Lower lobe of right lung (tissue), 2 donors: ENCODE data around the gene GPR37. TPM values are rescaled to one million over a fixed set of nuclear protein-coding genes. Genes with fewer than 3 reads are reported as not detected.

Source experiments
- ATAC-seq, 2 donors: fragments of 200-7000 bp; cut with Tn5 transposase; one replicate each; pipeline ENCODE4 v1.9.1; 2020 to 2022; ENCODE audit warnings: mild to moderate bottlenecking in 2 of 2, moderate library complexity in 2 of 2
- DNase-seq: peaks from one replicate; pipeline ENCODE4 v3.0.0-alpha.2; 2020
- H3K27ac ChIP-seq: fragments of 200-600 bp; one replicate; pipeline ENCODE4 v1.8.0; 2022
- H3K27me3 ChIP-seq: fragments of 200-600 bp; one replicate; pipeline ENCODE4 v1.8.0; 2022; ENCODE audit warnings: low read depth
- H3K36me3 ChIP-seq: fragments of 200-600 bp; one replicate; pipeline ENCODE4 v1.8.0; 2022; ENCODE audit warnings: mild to moderate bottlenecking
- H3K4me1 ChIP-seq: fragments of 200-600 bp; one replicate; pipeline ENCODE4 v1.8.0; 2022
- H3K4me3 ChIP-seq: fragments of 200-600 bp; one replicate; pipeline ENCODE4 v1.8.0; 2022; ENCODE audit warnings: mild to moderate bottlenecking
- H3K9me3 ChIP-seq: fragments of 200-600 bp; one replicate; pipeline ENCODE4 v1.8.0; 2022
- intact Hi-C: fragments of 100-400 bp; cut with DNase I; formaldehyde crosslinking; loops from one replicate; pipeline ENCODE4 v1.11.0; 2022
- total RNA-seq: library from RNA; stranded (reverse); fragmentation: NEBNext Ultra II Directional; extraction: Animal tissue kit (Norgen Biotek cat#: 25700); gene quantifications from one replicate; pipeline ENCODE4 v1.2.1, GENCODE V29; 2021
- TF ChIP-seq, protein P1 (sequence below): fragments of 200-600 bp; IDR thresholded peaks from one replicate; pipeline ENCODE4 v1.8.0; 2022; ENCODE audit warnings: antibody characterized with exemption, mild to moderate bottlenecking
- donor health status: DM: no; HTN: yes; CAD: no; lungs with severe emphysema.

Gene GPR37
- total RNA-seq, 1 donor from 2014 or later: 0.59 TPM

DNA sequence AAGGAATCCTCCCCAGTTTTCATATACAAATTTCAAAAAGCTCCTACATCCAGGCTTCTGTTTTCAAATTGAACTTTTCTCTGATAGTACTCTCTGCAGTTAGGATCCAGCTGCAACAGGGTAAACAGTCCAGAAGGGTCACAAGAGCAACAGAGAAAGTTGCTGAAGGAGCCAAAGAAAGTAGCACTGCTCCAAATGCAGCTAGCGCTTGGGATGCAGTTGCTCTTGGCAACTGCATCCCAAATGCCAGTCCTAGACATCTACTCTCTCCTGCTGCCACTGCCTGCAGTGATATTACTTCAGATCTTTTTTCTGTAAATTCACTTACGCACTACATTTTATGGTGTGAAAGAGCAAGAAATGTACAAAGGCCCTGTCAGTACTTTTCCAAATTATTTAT is 14.6 kb downstream of the GPR37 start:
- Histone ChIP-seq H3K9me3 (no peaks in the 10 kb centered on the region), H3K4me1 (no peaks in the 10 kb centered on the region), H3K4me3 (no peak overlapping the region), H3K36me3 (no peaks in the 10 kb centered on the region), H3K27me3 (no peaks in the 10 kb centered on the region), H3K27ac (no peak overlapping the region)
- intact Hi-C loops: no loop called here
- no peak for ATAC-seq
- DNase-seq: no peak
- TF ChIP-seq, protein P1, sequence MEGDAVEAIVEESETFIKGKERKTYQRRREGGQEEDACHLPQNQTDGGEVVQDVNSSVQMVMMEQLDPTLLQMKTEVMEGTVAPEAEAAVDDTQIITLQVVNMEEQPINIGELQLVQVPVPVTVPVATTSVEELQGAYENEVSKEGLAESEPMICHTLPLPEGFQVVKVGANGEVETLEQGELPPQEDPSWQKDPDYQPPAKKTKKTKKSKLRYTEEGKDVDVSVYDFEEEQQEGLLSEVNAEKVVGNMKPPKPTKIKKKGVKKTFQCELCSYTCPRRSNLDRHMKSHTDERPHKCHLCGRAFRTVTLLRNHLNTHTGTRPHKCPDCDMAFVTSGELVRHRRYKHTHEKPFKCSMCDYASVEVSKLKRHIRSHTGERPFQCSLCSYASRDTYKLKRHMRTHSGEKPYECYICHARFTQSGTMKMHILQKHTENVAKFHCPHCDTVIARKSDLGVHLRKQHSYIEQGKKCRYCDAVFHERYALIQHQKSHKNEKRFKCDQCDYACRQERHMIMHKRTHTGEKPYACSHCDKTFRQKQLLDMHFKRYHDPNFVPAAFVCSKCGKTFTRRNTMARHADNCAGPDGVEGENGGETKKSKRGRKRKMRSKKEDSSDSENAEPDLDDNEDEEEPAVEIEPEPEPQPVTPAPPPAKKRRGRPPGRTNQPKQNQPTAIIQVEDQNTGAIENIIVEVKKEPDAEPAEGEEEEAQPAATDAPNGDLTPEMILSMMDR: no peak

DNA sequence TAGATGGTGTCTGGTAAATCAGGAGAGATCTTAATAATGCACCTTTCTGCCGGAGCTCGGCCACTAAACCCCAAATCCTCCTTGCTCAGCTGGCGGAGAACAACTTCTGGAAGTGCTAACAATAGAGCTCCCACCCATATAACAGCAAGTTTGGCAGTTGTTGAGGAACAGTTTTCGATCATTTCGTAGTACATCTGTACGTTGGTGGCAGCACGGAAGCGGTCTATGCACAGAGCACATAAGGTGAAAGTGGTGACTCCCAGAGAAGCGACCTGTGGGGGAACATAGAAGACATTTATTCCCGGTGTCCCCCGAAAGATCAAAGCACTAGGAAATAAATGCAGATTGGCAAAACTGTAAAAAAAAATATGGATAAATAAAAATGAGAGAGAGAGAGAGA is 18.5 kb downstream of the GPR37 start:
- intact Hi-C loops: no loop called here

DNA sequence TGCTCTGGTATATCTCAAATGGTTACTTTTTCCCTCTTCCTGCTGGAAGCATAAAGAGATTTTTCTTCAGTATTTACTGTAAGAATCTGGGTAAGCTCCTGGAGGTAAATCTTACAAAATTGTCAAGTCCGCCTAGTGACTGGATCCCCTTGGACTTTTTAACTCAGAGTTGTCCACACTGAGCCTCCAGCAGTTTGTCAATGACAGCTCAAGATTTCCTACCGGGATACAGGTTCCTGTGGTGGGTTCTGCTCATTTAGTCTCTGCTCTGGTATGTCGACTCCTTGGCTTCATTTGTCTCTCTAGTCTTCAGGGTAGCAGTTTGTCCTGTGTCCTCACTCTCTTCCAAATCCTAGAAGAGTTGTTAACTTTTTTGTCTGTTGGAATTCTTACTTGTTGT is 27.0 kb downstream of the GPR37 start:
- intact Hi-C loops: no loop called here
- no peaks in the 10 kb centered on the region for H3K9me3 ChIP-seq
- H3K36me3 ChIP-seq: no peaks in the 10 kb centered on the region
- TF ChIP-seq, protein P1: no peak
- no peak overlapping the region for H3K27ac ChIP-seq
- no peaks in the 10 kb centered on the region for H3K4me1 ChIP-seq
- H3K27me3 ChIP-seq: no peaks in the 10 kb centered on the region
- no peak overlapping the region for H3K4me3 ChIP-seq
- no peak for DNase-seq
- no peak for ATAC-seq

More for the DNA sequence above, 18.5 kb downstream of the GPR37 start:
- H3K27me3 ChIP-seq: no peaks in the 10 kb centered on the region
- H3K4me3 ChIP-seq: no peak overlapping the region
- no peak overlapping the region for H3K27ac ChIP-seq
- TF ChIP-seq, protein P1: no peak
- DNase-seq (no peak), ATAC-seq (no peak)
- no peaks in the 10 kb centered on the region for H3K36me3 ChIP-seq
- H3K9me3 ChIP-seq: no peaks in the 10 kb centered on the region
- H3K4me1 ChIP-seq: no peaks in the 10 kb centered on the region

DNA sequence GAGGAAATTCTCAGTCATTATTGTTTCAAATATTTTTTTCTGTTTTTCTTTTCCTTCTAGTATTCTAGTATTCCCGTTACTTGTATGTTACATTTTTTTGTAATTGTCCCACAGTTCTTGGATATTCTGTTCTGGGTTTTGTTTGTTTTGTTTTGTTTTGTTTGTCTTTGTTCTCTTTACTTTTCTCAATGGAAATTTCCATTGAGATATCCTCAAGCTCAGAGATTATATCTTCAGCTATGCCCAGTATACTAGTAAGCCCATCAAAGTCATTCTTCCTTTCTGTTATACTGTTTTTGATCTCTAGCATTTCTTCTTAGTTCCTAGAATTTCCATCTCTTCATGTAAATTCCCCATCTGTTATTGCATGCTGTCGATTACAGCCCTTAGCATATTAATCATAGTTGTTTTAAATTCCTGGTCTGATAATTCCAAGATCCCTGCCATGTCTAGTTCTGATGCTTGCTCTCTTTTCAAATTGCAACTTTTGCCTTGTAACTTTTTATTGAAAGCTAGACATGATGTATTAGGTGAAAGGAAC is 27.8 kb downstream of the GPR37 start:
- Histone ChIP-seq H3K4me3 (no peak overlapping the region), H3K27me3 (no peaks in the 10 kb centered on the region), H3K27ac (no peak overlapping the region), H3K36me3 (no peaks in the 10 kb centered on the region), H3K4me1 (no peaks in the 10 kb centered on the region), H3K9me3 (no peaks in the 10 kb centered on the region)
- TF ChIP-seq, protein P1: no peak
- DNase-seq (no peak), ATAC-seq (no peak)
- intact Hi-C loops: no loop called here

DNA sequence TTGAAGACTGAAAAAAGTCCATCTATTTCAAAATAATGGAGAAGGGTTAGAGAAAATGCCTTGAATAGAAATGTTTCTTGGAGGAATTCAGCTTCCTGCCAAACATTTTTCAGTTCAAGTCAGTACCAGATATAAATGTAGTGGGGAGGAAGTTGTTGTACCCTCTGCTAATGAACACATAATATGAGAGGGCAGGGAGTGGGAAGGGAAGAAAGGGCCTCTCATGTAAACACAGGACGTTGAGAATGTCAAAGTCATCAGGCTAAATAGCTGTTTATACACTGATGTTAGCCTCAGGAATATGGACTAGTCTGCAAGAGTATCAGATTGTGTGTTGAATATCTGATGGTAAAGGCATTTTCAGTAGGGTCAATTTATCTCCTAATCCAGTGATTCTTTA is 37.0 kb downstream of the GPR37 start:
- no peaks in the 10 kb centered on the region for H3K9me3 ChIP-seq
- H3K4me3 ChIP-seq: no peak overlapping the region
- no peaks in the 10 kb centered on the region for H3K27me3 ChIP-seq
- ATAC-seq (no peak), DNase-seq (no peak)
- intact Hi-C loops: no loop called here
- TF ChIP-seq, protein P1: no peak
- H3K4me1 ChIP-seq: no peaks in the 10 kb centered on the region
- H3K36me3 ChIP-seq: no peaks in the 10 kb centered on the region
- H3K27ac ChIP-seq: no peak overlapping the region
